Measurements from ENCODE around the gene SLX4IP.

SLX4IP gene

DNA sequence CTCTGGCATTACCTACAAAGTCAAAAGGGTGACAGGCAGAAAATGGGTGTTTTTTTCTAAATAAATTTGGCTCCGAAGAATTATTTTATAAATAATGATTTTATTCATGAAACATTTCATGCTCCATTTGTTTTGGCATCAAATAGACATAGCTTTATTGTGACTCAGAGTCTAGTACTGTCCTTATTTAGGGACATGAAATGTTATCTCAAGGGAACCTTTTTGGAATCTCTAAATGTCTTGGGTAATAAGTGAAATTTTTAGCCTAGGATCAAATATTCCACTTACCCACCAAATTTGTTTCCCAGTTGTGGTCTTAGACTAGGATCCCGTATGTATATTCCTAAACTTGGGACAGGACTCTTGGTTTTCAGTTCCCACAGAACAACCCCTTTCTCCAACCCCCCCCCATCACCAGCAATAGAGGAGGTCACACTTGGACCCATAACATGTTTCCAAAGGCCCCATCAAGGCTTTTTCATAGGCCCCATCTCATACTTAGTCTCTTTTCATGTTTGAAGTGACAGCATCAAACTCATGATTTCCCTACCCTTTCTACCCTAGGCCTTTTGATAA is 156.9 kb downstream of the SLX4IP start:
- no peak for DNase-seq (ENCODE audit: low spot score)
- in situ Hi-C loops (cut with MboI; ENCODE audit: low sequenced_read_pairs, unreplicated experiment) = no loop called here
- TF ChIP-seq, protein P1, sequence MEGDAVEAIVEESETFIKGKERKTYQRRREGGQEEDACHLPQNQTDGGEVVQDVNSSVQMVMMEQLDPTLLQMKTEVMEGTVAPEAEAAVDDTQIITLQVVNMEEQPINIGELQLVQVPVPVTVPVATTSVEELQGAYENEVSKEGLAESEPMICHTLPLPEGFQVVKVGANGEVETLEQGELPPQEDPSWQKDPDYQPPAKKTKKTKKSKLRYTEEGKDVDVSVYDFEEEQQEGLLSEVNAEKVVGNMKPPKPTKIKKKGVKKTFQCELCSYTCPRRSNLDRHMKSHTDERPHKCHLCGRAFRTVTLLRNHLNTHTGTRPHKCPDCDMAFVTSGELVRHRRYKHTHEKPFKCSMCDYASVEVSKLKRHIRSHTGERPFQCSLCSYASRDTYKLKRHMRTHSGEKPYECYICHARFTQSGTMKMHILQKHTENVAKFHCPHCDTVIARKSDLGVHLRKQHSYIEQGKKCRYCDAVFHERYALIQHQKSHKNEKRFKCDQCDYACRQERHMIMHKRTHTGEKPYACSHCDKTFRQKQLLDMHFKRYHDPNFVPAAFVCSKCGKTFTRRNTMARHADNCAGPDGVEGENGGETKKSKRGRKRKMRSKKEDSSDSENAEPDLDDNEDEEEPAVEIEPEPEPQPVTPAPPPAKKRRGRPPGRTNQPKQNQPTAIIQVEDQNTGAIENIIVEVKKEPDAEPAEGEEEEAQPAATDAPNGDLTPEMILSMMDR (IDR thresholded peaks at IDR 0.05; ENCODE audit: borderline replicate concordance, control extremely low read depth, extremely low read depth, insufficient read depth, missing control alignments) = no peak

DNA sequence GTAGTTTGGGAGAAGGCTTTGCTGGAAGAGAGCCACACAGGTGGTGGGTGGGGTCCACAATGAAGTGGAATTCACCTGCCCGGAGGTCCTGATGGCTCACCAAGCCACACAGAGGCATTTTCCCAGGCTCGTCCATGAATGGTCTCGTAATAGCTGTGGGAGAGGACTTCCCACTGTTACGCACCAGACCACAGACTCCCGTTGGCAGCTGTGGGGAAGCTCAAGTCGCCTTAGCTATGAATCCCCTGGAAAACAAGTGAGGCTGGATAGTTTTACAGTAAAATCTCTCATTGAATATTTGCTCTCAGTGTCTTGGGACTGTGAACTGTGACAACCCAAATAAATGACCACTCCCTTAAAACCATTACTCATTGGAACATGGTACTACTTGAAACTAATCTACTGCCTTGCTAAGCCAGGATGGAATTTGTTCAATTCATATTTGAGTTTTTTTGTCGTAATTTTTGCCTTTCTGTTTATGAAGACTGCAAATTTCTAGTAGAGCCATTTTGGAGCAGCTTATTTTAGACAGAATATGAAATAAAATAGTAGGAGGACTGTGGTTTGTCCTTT is 159.3 kb downstream of the SLX4IP start:
- in situ Hi-C loops (cut with MboI; ENCODE audit: low sequenced_read_pairs, unreplicated experiment) = no loop called here
- TF ChIP-seq, protein P1 (IDR thresholded peaks at IDR 0.05; ENCODE audit: borderline replicate concordance, control extremely low read depth, extremely low read depth, insufficient read depth, missing control alignments) = no peak
- DNase-seq (ENCODE audit: low spot score) = no peak

DNA sequence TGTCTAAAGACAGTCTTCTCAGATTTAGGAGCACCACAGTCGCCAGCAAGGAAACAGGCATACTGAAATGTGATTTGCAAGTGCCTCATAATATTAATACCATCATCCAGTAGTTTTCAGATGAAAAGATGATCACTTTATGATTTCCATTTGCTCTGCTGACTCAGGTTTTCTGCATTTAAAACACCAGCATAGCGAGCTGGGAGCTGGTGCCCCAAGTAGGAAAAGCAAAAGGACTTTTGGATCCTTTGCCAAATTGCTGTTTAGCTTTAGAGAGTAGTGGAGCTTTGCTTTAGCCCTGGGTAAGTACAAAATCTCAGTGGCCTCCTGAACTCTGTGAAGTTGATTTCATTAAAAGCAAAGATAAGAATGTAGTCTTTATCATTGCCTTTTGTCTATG is 160.2 kb downstream of the SLX4IP start:
- in situ Hi-C loops (cut with MboI; ENCODE audit: low sequenced_read_pairs, unreplicated experiment) = no loop called here
- no peak for DNase-seq (ENCODE audit: low spot score)
- TF ChIP-seq, protein P1 (IDR thresholded peaks at IDR 0.05; ENCODE audit: borderline replicate concordance, control extremely low read depth, extremely low read depth, insufficient read depth, missing control alignments) = no peak

- TF ChIP-seq, protein P1 (IDR thresholded peaks at IDR 0.05; ENCODE audit: borderline replicate concordance, control extremely low read depth, extremely low read depth, insufficient read depth, missing control alignments) = no peak
- DNase-seq (ENCODE audit: low spot score) = no peak
- in situ Hi-C loops (cut with MboI; ENCODE audit: low sequenced_read_pairs, unreplicated experiment) = no loop called here
Observed at GRCh38 chr20:10595985-10596384, 160.9 kb downstream of the SLX4IP start.

- TF ChIP-seq, protein P1 (IDR thresholded peaks at IDR 0.05; ENCODE audit: borderline replicate concordance, control extremely low read depth, extremely low read depth, insufficient read depth, missing control alignments) = no peak
- in situ Hi-C loops (cut with MboI; ENCODE audit: low sequenced_read_pairs, unreplicated experiment) = no loop called here
- DNase-seq (ENCODE audit: low spot score) = no peak
Observed at GRCh38 chr20:10596710-10597121, 161.6 kb downstream of the SLX4IP start.

- no peak for DNase-seq (ENCODE audit: low spot score)
- TF ChIP-seq, protein P1 (IDR thresholded peaks at IDR 0.05; ENCODE audit: borderline replicate concordance, control extremely low read depth, extremely low read depth, insufficient read depth, missing control alignments) = no peak
- in situ Hi-C loops (cut with MboI; ENCODE audit: low sequenced_read_pairs, unreplicated experiment) = no loop called here
Observed at GRCh38 chr20:10597637-10598036, 162.5 kb downstream of the SLX4IP start.
